NCI-H146 treated with DMSO at 0.1 percent for 48 hours (cell line): ENCODE results near the gene LSM12.
"Not testable (repeated sequence)": the region's sequence is repeated elsewhere in the genome, so short reads cannot be mapped to it uniquely, and the experiment has no call there.

Source experiments
- DNase-seq: peaks from one replicate; lab custom pipeline; 2025; ENCODE audit not compliant: unreplicated experiment; lab: John Stamatoyannopoulos, UW

The LSM12 gene

DNA sequence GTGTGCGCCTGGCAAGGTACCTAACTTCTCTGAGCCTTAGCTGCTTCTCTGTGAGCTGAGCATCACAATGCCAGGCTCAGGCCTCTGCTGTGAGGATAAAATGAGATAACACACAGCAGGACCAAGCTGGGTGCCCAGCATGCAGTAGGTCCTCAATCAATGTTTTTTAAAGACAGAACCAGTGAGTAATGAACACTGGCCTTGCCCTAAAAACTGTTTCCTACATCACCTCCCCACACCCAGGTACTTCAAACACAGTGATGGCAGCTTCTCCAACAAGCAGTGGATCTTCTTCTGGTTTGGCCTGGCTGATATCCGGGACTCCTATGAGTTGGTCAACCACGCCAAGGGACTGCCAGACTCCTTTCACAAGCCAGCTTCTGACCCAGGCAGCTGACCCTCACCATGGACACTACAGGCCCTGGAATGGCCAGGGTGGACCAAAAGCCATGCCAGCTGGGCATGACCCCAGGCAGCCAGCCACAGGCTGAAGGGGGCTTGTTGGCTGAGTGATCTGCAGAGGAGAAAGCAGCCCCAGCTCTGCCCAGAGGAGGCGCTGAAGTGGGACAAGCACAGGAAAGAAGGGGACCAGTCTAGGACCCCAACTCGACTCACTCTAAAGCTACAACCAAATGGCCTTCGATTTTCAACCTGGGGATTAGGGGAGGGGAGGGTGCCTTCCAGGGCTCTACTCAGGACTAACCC, 58.1 kb downstream of the LSM12 start:
- no peak for DNase-seq

DNA sequence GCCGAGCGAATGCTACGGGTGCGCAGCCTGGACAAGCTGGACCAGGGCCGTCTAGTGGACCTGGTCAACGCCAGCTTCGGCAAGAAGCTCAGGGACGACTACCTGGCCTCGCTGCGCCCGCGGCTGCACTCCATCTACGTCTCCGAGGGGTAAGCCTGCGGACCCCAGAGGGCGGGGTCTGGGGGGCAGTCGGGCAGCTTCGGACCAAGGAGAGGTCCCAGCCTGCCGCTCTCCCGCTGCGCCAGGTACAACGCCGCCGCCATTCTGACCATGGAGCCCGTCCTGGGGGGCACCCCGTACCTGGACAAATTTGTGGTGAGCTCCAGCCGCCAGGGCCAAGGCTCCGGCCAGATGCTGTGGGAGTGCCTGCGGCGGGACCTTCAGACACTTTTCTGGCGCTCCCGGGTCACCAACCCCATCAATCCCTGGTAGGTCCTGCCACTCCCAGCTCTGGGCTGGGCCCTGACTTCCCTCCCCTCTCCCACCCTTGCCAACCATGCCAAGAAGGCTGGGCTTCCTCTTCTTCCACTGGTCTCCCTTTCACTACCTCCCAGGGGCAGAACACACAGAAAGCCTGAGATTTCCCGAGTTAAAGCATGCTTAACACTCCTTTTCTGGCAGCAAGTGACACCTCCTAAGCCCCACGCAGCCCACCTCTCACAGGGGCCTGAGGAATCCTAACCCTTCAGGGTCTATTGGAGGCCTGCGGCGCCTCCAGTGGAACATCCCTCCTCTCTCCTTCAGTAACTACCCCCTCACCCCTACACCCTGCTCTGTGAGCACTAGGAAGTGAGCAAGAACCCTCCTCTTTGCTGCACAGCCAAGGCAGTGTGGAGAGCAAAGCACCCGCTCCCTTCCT, 58.9 kb downstream of the LSM12 start:
- no peak for DNase-seq

DNA sequence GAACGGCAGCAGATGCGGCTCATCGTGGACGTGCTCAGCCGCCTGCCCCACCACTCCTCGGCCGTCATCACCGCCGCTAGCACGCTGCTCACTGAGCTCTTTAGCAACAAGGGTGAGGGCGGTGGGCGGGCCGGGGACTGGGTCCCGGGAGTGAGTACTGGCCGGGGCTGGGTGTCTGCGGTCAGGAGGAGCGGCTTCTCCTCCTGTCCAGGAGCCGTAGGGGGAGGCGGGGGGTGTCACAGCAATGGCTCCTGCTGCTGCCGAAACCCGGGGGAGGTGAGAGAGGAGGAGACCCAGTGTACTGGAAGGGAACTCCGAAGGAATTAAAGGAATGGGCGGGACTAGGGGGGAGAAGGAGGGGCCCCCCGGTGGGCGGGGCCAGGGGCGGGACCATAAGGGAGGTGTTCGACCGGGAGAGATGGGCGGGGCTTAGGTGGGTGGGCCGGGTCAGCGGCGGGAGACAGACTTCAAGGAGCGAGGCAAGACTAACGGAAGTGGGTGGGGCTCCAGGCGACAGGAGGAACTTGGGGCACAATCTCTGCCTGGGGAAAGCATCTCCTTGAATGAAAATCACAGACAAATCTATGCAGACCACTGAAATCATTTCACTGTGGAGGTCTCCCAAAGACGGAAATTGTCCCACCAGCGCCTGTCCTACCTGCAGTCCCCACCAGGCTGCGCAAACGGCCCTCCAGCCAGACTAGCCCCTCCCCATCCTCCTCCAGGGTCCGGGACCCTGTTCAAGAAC, 59.7 kb downstream of the LSM12 start:
- DNase-seq: peak; percentile 76

DNA sequence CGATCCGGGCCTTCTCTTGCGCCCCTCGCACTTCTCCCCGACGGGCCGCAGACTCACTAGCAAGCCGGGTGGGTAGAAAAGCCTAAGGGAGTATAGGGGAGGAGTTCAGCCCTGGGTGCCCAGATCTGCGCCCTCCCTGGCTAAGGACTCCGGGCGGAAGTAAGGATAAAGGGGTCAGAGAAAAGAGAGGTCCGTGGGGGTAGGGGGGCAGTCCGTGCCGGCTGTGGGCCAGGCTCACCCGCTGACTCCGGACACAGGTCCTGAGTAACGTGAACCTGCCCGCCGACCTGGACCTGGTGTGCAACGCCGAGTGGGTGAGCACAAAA, 60.2 kb downstream of the LSM12 start:
- no peak for DNase-seq

DNA sequence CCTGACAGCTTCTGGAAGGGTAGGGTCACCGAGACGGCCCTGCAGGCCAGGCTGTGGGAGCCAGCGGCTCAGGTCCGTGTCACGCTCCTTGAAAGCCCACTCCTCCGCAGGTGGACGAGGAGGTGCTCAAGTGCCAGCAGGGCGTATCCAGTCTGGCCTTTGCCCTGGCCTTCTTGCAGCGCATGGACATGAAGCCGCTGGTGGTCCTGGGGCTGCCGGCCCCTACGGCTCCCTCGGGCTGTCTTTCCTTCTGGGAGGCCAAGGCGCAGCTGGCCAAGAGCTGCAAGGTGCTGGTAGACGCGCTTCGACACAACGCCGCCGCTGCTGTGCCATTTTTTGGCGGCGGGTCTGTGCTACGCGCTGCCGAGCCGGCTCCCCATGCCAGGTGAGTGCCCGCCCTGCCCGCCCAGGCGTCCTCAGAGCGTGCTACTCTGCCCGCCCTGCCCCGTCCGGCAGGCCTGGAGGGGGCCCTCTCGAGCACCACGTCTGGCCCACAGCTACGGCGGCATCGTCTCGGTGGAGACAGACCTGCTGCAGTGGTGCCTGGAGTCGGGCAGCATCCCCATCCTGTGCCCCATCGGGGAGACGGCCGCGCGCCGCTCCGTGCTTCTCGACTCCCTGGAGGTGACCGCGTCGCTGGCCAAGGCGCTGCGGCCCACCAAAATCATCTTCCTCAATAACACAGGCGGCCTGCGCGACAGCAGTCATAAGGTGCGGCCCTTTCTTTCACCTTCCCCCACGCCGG, 60.8 kb downstream of the LSM12 start:
- no peak for DNase-seq

DNA sequence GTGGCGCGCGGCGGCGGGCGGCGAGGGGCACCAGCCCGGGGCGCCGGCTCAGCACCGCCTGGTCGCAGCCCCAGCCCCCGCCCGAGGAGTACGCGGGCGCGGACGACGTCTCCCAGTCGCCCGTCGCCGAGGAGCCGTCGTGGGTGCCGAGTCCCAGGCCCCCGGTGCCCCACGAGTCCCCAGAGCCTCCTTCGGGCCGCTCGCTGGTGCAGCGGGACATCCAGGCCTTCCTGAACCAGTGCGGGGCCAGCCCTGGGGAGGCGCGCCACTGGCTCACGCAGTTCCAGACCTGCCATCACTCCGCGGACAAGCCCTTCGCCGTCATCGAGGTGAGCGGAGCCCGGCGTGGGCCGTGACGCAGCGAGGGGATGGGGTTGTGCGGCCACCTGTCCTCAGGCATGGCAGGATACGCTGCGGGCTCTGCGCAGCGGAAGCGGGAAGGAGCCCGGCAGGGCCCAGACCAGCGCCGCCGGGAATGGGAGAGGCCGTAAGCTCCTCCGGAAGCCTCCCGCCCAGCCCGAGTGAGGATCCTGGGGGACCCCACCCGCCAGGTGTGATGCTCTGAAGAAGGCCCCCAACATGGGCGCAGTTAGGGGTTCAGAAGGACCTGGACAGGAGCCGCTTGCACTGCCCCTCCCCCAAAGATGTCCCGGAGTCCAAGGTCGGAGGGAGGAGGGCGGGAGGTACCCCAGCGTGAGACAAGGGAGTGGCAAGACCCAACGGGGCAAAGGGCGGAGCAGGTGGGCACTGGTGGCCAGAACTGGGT, 61.5 kb downstream of the LSM12 start:
- DNase-seq: no peak

DNA sequence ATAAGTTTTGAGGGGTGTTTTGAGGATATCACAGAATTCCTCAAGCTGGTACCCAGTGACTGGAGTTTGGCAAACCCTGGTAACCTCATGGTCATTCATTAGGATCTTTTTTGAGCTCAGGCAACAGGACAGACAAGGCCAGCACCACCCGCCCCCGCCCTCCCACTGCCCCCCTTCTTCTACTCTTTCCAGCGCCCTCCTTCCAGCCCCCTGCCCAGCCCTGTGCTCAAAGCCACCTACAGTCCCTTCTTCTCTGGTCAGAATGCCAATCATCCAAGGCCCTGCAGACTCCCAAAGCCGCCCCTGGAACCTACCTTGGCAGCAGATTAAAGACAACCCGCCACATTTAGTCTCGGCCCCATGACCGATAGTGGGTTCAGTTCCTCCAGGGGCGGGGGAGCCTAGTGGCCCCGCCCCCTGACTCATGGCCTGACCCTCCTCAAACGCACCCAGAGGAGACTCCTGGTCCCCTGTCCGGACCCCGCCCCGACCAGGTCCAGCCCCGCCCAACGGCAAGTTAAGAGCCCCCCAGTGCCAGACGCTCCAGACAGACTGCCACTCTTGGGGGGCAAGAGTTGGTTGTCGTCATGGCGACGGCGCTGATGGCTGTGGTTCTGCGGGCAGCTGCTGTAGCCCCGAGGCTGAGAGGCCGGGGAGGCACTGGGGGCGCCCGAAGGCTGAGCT, 62.3 kb downstream of the LSM12 start, which contains the start of gene NAGS:
Gene NAGS (plus strand): TSS at position 546 of the 684 bp plus-strand sequence. CDS start 42 bp downstream, at position 588.
- DNase-seq: no peak

DNA sequence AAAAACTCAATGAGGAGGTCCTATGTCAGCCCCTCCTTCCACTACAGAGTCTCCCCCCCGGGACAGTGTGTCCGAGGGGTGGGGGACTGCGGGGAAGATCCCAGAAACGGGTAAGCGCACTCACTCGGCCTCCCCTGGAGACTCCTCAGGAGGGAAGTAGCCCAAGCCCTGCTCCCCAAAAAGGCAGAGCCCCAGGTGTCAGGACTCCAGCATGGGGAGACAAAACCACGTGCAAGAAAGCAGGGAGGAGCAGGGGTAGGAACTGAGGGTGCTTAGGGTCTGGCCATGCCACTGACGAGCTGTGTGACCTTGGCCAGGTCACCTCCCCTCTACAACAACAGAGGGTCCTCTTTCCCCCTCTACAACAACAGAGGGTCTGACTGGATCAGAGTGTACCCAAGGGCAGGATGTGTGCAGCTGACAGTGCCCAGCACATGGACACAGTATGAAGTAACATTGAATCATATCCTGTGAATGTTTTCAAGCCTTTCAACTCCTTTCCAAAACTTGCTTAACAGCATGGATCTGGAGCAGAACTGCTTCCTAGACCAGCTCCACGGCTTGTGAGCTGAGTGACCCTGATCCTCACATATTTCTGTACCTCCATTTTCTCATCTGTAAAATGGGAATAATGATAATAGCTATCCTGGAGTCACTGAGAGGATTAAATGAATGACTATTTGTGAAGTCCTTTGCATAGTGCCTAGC, 64.2 kb downstream of the LSM12 start:
- DNase-seq: no peak

DNA sequence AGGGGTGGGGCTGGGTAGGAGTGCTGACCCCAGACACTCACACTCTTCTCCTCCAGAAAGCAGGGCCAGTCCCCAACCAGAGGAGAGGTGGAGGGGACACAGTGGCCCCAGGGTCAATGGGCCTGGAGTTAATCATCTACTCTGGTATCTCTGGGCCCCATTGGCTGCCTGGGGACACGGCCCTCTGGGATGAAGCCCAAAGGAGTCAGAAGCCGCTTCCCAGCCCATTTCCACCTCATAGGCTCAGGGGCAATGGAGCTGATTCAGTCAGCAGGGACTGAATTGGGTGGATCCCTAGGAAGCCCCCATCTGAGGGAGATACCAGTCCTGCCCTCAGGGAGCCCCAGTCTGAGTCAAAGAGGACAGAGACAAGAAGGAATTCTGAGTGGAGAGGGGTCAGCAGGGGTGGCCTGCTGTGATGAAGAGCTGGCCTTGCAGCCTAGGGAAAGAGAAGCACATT, 65.0 kb downstream of the LSM12 start:
- no peak for DNase-seq

DNA sequence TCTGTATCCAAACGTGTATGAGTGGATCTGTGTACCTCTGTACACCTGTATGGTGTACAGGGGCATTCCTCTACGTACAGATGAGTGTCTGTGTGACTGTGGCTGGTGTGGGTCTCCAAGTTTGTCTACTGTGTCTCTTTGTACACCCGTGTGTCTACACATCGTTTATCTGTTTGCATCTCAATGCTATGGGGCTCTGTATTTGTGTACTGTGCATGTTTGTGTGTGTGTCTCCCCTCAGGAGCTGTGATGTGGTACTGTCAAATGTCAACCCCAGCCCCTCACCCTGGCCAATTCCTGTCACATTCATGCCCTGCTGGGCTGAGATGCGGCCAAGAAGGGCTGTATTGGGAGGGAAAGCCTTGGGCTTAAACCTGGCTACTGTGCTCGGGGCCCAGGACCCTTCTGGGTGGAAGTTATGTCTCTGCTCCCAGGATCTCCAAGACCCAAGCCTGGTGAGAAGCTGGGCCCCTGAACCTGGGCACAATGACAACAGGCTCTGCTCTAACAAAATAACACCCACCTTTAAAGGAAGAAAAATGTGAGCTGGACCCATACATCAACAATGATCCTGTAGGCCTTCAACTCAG, 65.5 kb downstream of the LSM12 start:
- no peak for DNase-seq

DNA sequence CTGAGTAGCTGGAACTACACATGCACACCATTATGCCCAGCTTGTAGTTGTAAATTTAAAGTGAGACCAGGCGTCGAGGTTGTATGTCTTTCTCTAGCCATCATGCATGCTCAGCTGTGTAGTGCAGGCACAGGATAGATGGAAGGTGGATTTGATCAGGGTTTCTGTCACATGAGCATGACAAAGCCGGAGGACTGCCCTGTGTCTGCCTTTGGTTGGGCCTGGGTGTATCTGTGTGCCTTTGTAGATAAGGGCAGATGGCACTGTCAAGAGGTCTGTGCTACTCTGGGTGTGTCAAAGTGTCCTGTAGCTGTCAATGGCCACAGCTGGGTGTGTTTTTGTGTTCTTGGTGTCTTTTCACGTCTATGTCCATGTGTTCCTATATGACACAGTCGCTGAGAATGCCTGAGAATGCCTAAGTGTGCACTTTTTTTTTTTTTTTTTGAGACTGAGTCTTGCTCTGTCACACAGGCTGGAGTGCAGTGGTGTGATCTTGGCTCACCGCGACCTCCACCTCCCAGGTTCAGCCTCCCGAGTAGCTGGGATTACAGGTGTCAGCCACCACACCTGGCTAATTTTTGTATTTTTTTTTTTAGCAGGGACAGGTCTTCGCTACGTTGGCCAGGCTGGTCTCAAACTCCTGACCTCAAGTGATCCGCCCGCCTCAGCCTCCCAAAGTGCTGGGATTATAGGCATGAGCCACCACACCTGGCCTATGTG, 66.2 kb downstream of the LSM12 start:
- DNase-seq: no peak

DNA sequence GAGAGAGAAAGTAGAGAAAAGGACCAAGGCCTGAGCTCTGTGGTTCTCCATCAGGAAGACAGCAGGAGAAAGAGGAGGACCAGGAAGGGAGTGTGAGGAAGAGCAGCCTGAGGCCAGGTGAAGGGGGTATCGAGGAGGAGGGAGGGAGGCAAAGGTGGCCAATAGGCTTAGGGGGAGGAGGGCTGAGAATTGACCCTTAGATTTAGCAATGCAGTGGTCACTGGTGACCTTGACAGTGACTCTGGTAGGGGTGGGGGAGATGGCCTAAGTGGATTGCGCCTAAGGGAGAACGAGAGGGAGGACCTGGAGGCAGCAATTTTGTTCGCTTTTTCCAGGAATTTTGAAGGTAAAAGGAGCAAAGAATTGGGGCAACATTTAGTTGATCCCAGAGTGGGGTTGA, 67.4 kb downstream of the LSM12 start:
- DNase-seq: no peak

DNA sequence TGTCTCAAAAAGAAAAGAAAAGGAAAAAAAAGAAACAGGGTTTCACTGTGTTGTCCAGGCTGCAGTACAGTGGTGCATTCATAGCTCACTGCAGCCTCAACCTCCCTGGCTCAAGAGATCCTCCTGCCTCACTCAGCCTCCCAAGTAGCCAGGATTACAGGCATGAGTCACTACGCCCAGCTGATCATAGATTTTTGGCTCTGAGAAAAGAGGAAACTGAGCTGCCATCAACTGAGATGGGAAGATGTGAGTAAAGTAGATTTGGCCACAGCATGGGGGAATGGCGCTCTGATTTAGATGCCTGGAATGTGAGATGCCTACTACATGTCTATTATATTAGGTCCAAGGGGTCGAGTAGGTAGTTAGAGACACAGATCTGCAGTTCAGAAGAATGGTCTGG, 67.9 kb downstream of the LSM12 start:
- no peak for DNase-seq

DNA sequence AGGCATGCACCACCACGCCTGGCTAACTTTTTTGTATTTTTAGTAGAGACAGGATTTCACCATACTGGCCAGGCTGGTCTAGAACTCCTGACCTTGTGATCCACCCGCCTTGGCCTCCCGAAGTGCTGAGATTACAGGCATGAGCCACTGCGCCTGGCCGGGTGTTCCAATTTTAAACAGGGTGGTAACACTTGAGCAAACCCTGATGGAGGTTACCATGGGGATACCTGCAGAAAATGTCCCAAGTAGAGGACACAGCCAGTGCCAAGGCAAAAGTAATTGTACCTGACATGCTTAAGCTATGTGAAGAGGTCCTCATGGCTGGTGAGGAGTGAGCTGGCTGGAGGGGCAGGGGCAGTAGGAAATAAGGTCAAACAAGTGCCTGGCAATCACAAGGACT, 69.3 kb downstream of the LSM12 start:
- DNase-seq: not testable (repeated sequence)

DNA sequence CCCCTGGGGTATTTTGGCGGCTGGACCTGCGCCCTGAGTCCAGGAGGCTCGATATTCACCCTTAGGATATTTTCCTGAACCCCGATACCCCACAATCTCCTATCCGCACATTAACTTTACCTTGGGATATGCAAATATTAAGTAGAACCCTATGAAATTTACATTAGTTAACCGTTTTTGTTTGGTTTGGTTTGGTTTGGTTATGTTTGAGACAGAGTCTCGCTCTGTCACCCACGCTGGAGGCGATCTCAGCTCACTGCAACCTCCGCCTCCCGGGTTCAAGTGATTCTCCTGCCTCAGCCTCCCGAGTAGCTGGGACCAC, 71.4 kb downstream of the LSM12 start:
- DNase-seq: no peak

DNA sequence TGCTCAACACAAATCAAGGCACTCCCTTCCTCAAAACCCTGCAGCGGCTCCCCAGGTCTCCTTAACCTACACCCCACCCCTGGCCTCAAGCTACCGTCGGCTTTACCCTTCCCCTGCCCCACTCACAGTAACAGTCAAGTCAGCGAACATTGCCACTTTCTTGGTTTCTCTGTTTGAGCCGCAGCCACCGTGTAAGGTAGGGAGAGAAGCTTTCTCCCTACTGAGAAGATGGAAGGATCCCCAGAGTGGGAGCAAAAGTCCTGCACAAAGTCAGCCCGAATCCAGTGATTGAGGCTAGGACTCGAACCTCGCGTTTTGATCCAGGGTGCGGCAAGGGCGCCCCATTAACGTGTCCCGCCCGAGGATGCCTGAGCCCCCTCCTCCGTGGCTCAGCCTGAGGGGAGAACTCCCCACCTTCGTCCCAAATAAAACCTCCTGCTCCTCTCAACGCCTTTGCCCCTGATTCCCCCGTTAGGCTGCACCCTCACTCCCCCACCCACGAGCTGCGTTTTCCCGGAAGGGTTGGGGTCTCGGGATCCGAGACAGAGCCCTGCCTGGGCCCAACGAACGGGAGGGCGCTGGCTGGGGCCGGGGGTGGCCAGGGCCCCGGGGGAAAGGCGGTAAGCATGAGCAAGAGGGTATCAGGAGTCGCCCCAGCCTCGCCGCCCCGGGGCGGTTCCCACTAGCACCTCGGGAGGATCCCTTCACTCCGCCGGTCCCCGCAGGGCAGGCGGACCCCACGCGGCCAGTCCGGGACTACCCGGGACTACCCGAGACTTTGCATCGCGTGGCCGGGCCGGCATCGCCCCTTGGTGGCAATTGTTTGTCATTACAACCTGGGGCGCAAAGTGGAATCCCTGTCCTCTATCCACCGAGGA, 72.0 kb downstream of the LSM12 start:
- no peak for DNase-seq

DNA sequence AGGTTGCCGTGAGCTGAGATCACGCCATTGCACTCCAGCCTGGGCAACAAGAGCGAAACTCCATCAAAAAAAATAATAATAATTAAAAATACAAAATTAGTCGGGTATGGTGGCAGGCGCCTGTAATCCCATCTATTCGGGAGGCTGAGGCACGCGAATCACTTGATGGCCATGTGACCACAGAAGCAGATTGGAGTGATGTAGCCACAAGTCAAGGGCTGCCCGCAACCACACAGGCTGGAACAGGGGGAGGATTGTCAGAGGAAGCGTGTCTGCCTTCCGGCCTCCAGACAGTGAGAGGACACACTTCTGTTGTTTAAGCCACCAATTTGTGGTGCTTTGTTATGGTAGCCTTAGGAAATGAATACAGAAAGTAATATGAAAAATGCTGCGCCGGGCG, 73.8 kb downstream of the LSM12 start:
- no peak for DNase-seq
